Measurements from ENCODE around the gene MORN1.

Gene MORN1

DNA sequence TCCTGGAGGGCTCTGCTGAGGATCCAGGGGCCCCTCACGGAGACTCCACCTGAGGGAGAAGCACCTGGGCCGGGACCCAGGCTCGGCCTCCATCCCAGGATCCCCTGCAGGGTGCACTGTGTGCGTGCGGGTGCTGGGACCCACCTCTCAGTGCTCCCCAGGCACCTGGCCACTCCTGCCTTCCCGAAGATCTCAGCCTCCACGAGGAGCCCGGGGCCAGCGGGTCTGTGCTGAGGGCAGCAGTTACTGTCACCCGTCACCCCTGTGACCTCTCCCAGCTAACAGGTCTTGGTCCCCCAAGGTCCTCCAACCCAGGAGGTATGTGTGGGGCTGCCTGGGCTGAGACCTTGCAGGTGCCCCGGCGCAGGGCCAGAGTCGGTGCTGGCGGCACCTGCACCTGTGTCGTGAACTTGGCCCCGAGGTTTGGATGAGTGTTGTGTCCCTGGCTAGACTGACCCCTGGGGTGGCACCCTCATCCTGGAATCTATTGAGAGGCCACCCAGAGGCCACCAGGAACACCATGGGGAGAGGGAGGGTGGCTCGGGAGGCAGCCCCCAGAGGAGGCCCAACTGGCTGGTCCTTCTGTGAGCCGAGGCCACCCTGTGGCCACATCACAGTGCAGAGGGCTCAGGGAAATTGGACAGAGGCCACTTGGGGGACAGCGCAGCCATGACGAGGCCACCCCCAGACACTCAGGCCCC, 17.7 kb downstream of the MORN1 start:
- no peak for DNase-seq (ENCODE audit: low read depth in 2 of 2)

DNA sequence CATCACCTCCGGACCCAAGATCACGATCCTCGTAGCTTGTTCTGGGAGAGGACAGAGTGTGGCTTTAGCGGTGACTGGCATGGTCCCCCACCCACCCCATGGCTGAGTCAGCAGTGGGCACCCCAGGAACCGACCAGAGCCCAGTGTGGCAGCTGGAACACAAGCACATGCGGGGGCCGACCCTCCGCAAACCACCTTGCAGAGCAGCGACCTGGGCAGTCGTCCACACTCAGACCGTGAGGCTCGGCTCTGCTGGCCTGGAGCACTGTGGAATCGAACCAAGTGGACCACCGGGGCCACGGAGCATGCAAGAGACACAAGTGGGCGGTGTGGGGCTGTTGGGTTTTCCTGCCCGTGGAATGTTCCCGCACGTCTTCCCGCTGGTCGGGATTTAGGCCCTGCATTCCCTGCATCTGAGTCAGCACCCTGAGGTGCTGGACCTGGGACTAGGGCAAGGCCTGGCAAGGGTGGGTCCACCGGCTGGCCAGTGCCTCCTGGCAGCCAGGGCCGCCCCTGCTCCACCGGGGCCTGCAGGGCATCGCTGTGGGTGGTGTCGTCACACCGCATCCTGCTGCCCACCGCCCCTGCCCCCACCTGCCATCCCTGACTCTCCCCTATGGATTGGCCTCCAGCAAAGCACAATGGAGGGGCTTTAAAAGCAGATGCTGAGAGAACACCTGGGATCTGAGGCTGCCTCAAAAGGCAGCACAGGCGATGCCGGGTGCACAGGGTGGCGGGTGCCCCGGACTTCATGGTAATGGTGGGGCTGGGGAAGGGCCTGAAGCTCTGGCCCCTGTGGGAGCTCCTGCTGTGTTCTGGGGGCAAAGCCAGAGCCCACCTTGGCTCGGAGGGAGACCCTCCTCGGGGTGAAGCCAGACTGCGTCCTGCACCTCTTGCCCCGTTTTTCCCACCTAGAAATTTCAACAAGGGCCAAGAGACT, 18.5 kb downstream of the MORN1 start:
- DNase-seq (ENCODE audit: low read depth in 2 of 2) = no peak

DNA sequence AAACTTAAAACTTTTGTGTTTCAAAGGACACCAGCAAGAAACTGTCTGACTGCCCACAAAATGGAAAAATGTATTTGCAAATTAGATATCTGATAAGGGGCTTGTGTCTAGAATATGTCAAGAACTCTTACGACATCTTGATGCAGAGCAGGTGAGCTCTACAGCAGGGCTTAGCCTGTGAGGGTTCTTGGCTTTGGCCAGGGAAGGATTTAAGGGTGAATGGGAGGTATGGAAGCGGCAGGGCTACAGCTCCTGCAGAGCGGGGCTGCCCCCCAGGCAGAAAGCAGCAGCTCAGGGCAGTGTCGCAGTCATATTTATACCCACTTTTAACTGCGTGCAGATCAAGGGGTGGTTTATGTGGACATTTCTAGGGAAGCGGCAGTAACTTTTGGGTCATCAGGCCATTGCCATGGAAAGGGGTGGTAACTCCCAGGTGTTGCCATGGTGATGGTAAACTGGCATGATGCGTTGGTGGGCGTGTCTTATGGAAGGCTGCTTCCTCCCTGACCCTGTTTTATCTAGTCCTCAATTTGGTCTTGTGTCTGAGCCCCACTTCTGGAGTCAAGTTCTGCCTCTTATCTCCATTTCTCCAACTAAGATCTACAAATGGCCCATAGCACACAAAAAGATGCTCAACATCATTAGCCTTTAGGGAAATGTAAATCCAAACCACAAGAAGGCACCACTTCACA, 23.2 kb downstream of the MORN1 start:
- no peak for DNase-seq (ENCODE audit: low read depth in 2 of 2)

DNA sequence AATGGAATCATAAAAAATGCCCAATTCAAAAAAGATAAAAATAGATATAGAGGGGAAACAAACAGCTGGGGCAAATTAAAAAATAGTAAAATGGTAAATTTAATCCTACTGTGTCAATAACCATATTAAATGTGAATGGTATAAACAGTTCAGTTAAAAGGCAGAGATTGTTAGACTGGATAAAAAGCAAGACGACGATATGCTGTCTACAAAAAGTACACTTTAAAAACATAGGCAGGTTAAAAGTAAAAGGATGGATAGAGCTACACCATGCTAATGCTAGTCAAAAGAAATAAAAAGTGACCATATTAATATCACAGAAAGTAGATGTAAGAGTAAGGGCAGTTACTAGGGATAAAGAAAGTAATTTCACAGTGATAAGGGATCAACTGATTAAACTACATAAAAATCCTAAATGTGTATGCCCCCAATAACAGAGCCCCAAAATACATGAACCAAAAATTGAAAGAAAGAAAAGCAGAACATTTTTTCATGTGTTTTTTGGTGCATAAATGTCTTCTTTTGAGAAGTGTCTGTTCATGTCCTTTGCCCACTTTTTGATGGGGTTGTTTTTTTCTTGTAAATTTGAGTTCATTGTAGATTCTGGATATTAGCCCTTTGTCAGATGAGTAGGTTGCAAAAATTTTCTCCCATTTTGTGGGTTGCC, 27.4 kb downstream of the MORN1 start:
- DNase-seq (ENCODE audit: low read depth in 2 of 2) = no peak

DNA sequence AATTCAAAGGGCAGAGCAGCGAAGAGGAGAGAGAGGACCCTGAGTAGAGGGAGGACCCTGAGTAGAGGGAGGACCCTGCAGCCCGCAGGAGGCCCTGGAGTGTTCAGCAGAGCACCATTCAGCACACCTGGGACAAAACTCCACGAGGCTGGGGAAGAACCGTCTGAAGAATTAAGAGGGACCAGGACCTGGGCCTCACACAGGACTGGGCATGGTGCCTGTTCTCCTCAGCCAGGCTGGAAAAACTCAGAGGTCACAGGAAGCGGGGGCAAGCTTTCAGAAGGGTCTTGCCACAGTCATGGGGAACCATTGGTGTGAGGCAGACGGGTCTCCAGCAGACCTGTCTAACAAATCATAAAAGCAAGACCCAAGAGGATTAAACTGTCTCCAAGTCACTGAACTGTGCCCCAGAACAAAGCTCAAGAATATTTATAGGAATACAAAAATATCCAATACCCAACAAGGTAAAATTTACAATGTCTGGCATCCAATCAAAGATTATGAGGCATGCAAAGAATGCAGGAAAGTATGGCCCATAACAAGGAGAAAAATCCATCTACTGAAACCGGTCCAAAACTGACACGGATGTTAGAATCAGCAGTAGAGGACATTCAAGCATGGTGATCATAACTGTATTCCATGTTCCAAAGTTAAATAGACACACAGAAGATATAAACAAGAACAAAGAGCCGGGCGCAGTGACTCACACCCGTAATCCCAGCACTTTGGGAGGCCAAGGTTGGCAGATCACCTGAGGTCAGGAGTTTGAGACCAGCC, 30.6 kb downstream of the MORN1 start:
- no peak for DNase-seq (ENCODE audit: low read depth in 2 of 2)

DNA sequence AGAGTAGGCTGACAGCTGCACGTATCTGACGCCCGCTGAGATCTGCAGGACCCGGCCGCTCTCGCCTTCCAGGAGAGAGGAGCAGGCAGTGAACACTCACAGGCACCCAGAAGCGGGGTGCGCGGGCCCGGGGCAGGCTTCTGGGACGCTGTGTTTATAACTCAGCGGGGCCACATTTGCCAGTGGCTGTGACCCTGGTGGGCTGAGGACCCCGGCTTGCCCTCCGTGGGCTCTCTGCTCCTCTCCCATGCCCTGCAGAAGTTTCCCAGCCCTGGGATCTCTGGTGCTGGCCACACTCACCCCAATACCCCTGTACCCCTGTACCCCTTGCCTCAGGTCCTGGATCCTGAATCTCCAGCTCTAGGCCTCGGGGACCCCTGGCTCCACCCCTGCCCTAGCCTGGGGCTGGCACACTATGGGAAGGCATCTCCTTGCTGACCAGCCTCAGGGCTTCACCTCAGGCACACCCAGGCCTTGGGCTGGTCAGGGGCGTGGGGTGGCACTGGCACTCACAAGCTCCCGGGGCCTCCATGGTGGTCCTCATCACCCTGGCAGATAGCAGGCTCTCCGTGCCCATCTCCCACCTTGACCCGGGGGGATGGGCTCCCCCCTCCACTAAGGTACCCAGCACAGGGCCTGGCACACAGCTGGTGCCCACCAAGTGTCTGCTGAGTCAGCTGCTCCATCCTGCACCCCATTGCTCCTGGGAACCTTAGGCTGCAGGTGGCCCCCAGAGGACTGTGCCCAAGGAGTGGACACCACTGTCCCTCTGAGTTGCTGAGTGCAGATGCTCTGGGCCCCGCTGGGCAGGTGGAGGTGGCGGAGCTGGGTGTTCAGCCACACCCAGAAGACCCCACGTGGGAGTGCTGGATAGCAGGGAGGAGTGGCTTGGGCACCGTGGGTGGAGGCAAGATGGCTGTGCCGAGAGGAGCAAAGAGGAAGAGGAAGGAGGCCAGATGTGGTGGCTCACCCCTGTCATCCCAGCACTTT, 32.4 kb downstream of the MORN1 start:
- DNase-seq (ENCODE audit: low read depth in 2 of 2) = no peak

DNA sequence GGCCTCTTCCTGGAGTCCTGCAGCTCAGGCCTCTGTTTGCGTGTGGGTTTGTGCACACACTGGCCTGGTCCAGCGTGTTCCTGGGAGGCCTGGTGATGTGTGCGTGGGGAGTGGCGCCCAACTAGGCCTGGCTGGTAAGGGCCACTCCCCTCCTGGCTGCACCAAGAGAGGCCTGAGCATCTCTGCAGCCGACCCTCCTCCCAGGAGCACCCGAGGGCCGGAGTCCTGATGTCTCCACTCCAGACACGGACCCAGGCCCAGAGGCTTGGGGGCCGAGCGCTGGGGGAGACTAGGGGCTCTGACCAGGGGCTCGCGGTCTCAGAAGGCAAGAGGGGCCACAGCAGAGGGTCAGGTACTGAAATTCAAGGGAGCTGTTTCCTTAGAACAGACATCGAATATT, 33.3 kb downstream of the MORN1 start:
- DNase-seq (ENCODE audit: low read depth in 2 of 2) = no peak

DNA sequence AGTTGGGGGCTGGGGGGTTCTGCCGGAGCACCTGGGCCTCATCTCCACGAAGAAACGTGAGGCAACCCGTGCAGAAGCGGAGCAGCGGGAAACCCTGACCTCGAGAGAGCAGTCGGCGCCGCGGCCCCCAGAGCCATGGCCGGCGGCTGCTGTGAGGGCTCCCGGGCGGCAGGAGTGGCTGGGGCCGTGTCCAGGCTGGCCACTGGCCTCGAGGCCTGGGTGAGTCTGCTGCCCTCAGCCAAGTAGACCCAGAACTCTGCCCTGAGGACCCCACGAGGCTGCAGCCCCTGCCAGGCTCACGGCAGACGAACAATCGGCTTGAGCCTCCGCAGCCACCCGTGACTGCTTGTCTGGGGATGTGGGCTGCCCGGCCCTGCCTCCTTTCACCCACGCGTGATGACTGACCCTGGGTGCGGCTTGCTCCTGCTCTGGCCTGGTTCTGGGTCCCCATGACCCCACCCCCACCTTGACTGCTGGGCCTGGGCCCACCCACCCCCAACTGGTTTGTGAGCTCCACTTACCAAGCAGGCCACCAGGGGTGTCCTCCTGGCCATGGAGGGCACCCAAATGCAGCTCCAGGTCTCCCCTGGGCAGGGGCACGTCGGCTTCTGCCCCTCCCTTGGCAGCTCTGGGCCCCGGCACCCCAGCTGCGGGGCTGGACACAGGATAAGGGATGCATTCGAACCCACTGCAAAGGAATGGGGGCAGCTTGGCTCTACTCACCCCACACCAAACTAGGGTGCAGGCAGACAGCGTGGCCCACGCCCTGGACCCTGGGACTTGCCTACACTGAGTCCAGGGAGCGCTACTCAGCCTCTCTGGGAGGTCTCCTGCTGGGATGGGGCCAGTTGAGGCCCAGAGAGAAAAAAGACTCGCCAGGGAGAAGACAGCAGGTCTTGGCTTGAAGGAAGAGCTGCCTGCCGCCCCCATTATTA, 34.2 kb downstream of the MORN1 start:
- DNase-seq (ENCODE audit: low read depth in 2 of 2) = no peak

DNA sequence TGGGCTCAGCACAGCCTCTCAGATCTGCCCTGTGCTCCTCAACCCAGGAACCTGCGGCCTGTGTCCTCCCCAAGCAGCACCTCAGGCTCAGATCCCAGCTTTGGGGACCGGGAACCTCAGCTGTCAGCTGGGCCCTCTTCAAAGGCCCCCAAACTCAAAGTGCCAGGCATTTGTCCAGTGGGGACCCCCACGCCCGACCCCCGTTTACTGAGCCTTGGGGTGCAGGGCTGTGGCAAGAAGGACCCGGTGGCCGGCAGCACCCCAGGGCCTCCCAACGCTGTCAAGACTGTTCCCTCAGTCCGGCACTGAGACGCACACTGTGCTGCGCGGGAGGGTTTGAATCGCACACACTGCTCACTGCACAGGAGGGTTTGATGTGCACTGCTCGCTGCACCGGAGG, 35.0 kb downstream of the MORN1 start:
- DNase-seq (ENCODE audit: low read depth in 2 of 2) = no peak

DNA sequence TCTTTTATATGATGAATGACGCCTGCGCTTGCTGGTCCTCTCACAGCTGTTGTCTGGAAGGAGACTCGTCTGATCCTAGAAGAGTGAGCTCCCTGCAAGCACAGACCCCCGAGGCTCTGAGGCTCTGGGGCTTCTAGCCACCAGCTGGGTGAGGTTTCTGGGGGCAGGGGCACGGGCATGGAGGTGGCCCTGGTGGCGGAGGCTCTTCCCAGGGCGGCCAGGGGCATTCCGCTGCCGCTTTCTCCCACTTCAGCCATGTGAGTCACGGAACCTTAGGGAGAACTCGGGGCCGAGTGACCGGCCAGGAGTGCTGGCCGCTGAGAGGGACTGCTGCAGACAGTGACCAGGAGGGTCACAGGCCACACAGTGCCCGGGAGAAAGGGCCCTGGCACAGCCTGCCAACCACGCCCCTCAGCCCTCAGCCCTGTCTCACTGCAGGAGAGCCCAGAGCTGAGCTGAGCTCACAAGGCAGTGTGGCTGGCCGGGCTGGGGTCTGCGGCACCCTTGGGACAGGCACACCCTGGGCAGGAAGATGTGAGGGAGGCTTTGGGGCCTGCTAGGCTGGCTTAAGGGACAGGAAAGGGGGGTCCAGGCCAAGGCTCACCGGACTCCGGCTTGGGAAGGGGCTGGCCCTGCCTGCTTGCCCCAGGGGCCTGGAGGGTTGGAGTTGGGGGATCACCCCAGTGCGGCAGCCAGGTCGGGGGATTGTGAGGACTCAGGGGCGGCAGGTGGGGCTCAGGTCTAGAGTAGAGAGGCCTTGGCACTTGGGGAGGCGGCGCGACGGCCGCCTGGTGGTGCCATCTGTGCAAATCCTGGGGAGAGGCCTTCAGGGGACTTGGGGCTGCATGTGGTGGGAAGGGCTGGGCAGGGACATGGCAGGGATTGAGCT, 35.7 kb downstream of the MORN1 start:
- no peak for DNase-seq (ENCODE audit: low read depth in 2 of 2)

DNA sequence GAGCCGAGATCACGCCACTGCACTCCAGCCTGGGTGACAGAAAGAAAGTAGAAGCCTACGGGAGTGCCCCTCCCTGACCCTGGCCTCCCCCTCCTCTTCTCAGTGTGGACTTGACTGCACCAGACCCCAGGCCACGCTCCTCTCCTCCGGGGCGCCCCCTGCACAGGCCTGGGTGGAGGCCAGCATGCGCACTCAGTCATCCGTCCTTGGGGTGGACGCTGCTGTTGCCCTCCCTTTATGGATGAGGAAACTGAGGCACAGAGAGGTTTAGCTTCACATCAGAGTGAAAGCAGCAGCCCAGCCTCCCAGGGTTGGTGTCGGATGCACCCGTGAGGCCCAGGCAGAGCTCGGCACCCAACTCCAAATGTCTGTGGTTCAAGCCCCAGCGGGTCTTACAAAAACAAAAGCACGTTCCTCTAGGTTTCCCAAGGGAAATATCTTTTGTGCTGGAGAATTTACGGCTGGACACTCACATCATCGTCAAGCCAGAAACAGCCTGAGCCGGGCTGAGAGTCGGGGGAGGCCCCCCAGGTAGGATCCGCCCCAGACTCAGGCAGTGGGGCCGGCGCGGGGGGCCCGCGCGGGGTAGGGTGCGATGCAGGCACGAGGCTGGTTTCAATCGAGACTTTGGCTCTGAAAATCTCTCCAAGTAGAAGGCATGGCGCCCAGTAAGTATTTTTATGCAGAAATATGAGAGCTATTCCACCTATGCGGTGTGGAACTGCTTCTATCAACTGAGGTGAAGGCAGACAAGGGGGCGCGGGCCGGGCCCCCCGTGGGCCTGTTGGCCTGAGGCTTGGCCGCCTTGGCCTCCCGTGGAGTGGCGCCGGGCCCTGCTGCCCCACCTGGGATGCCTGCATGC, 36.6 kb downstream of the MORN1 start:
- no peak for DNase-seq (ENCODE audit: low read depth in 2 of 2)

DNA sequence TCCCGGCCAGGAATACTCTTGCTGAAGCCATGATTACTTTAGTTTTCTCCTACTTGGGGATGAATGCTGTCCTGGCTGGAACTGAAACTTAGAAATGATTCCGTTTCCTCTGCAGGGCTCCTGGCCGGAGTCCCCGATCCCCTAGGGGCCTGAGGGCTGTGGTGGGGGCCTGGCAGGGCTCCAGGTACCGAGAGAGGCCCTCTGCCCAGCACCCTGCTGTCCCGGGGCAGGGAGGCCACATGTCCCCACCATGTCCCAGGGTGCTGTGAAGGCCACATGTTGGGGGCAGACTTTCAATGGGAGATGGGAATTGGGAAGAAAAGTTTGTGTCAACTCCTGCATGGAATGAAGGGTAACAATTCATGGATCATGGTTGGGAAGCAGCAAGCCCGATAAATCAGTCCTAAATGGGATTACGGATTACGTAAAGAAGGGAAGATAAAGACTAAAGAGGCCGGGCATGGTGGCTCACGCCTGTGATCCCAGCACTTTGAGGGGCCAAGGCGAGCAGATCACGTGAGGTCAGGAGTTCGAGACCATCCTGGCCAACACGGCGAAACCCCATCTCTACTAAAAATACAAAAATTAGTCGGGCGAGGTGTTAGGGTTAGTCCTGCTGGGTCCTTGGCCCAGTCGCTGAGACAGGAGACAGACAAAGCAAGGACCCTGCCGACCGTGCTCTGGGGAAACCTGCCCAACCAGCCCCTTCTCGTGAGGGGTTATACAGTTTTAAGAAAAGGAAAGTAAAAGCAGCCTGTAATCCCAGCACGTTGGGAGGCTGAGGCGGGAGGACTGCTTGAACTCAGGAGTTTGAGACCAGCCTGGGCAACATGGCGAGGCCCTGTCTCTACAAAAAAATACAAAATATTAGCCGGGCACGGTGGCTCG, 37.6 kb downstream of the MORN1 start:
- DNase-seq (ENCODE audit: low read depth in 2 of 2) = no peak

DNA sequence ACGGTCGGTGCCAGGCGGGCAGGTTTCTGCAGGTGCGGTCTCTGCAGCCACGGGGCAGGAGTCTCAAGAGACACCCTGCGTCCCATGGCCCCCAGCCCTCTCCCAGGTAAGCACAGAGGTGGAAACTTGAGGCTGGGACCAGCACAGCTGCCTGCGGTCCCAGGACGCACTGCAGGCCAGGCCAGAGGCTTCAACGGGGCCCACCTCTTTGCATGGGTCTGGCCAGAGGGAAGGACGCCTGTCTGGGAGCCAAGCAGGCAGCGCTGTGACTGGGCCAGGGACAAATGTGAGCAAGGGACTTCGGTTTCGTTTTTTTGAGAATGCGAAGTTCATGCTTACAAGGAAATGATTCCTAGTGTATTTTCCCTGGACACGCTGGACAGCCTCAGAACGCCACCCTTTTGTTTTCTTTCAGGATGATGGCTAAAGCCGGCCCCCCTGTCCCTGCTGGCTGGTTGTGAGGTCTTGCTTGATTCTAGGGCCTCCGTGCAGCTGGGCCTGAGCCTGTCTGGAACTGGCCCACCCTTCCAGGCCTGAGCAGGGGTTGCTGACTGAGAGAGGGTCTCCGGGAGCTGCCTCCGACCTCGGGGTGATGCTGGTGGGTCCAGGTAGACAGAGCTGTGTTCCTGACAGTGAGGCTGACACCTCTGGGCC, 38.3 kb downstream of the MORN1 start:
- no peak for DNase-seq (ENCODE audit: low read depth in 2 of 2)

DNA sequence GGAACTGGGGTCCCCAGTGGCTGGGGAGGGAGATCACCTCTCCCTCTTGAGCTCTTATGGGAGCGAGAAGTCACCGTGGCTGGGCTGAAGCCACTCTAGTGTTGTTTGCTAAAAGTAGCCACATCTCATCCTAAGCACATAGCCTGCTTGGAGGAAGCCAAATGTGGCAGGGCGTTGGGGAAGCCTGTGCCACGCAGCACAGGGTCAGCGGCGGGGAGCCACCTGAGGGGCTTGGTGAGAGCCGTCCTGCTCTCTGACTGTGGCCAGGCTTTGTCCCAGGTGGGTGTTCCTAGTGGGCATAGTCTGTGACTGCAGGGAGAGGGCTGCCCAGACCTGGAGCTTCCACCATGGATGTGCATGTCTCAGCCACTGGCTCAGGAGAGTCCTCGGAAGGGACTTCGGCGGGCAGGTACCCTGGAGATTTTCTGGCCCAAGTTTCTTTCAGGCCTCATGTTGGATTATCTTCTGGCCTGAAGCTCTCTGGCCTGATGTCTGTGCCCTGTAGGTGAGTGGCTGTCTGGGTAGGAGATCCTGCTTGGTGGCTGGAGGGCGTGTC, 38.9 kb downstream of the MORN1 start:
- DNase-seq (ENCODE audit: low read depth in 2 of 2) = no peak

DNA sequence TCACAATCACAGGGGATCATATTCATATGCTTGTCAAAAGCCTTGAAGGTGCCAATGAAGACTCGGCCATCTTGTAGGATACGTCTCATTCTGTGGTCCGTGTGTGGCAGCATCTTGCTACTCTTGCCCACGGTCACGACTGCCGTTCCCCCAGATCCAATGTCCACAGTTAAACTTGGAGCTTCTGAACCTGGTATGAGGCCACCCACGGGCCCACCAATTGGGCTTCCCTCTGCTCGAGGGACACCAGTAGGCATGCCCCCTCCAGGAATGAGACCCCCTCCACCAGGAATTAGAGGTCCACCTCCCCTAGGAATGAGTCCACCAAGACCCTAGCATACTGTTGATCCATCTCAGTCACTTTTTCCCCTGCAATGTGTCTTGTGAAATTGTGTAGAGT, 39.6 kb downstream of the MORN1 start:
- no peak for DNase-seq (ENCODE audit: low read depth in 2 of 2)

All from stimulated activated CD8-positive, alpha-beta memory T cell treated with anti-CD3 and anti-CD28 coated beads, Interleukin-2, amount 100 ng/mL, for 1 hour (primary cell).